Panc1 (cell line): Measurements from ENCODE around the gene CYP4A11. TPM values are rescaled to one million over a fixed set of nuclear protein-coding genes. Genes with fewer than 3 reads are reported as not detected.
"Not testable (repeated sequence)": the region's sequence is repeated elsewhere in the genome, so short reads cannot be mapped to it uniquely, and the experiment has no call there.

Experiments used
- ATAC-seq: fragments of 200-7000 bp; cut with Tn5 transposase; 2 replicates; pipeline ENCODE4 v1.9.1; 2020; ENCODE audit warnings: mild to moderate bottlenecking, moderate library complexity
- Bru-seq: library from RNA; stranded (reverse); fragments of 400-500 nt; gene quantifications from one replicate; lab custom pipeline; 2021; lab: Mats Ljungman, UMichigan
- BruChase-seq, 2 experiments: library from RNA; stranded (reverse); fragments of 400-500 nt; gene quantifications; one replicate each; lab custom pipeline; 2021; lab: Mats Ljungman, UMichigan
- BruUV-seq: library from RNA; stranded (reverse); fragments of 400-500 nt; replicated peaks from 2 replicates; lab custom pipeline; 2021; lab: Mats Ljungman, UMichigan
- CTCF ChIA-PET: fragments of 300-600 bp; sonication (Branson Sonifier 250); formaldehyde crosslinking; loops from one replicate; lab custom pipeline; 2022; ENCODE audit warnings: antibody characterized with exemption; lab: Charles Lee
- POLR2A ChIA-PET: fragments of 300-600 bp; sonication (Branson Sonifier 250); formaldehyde crosslinking; loops from one replicate; lab custom pipeline; 2022; ENCODE audit warnings: antibody characterized with exemption; lab: Charles Lee
- DNase-seq: peaks from one replicate; pipeline ENCODE4 v3.0.0-alpha.2; 2010; ENCODE audit warnings: low read depth, low spot score
- H3K27ac ChIP-seq: 2 replicates; pipeline ENCODE4 v1.5.1; 2011; ENCODE audit warnings: mild to moderate bottlenecking, low read length, inconsistent platforms
- H3K27me3 ChIP-seq: fragments of 200-500 bp; sonication (Bioruptor generic); 2 replicates; pipeline ENCODE4 v1.6.0; 2014; ENCODE audit warnings: low read length, inconsistent platforms; ENCODE audit not compliant: control insufficient read depth, insufficient read depth
- H3K36me3 ChIP-seq: fragments of 200-500 bp; sonication (Bioruptor generic); 2 replicates; pipeline ENCODE4 v1.5.1; 2014; ENCODE audit warnings: inconsistent platforms, mild to moderate bottlenecking, low read length, moderate library complexity; ENCODE audit not compliant: control insufficient read depth, insufficient read depth
- H3K4me1 ChIP-seq: 2 replicates; pipeline ENCODE4 v1.5.1; 2011; ENCODE audit warnings: inconsistent platforms, mild to moderate bottlenecking, low read length, moderate library complexity; ENCODE audit not compliant: control insufficient read depth, insufficient read depth
- H3K4me3 ChIP-seq, 2 experiments: 2 replicates each; pipeline ENCODE4 v1.5.1; 2011 to 2012; ENCODE audit warnings: low read depth in 2 of 2, low read length in 2 of 2, mild to moderate bottlenecking in 2 of 2, inconsistent platforms in 1 of 2, moderate library complexity in 1 of 2
- H3K9me3 ChIP-seq: fragments of 200-500 bp; sonication (Bioruptor generic); 2 replicates; pipeline ENCODE4 v1.5.1; 2014; ENCODE audit warnings: low read depth, mild to moderate bottlenecking, inconsistent platforms, low read length, moderate library complexity; ENCODE audit not compliant: control insufficient read depth, insufficient read depth
- CTCF ChIP-seq: fragments of 450-650 bp; IDR thresholded peaks from 2 replicates; pipeline ENCODE4 v1.5.1; 2017; ENCODE audit warnings: mild to moderate bottlenecking
- POLR2AphosphoS5 ChIP-seq: IDR thresholded peaks from 2 replicates; pipeline ENCODE4 v1.6.1; 2012; ENCODE audit warnings: mild to moderate bottlenecking, low read depth, low read length, moderate library complexity
- REST ChIP-seq, 2 experiments: IDR thresholded peaks; 2 replicates each; pipeline ENCODE4 v1.6.1; 2011 to 2012; ENCODE audit warnings: low read depth in 2 of 2, control low read depth in 1 of 2, low read length in 1 of 2, mild to moderate bottlenecking in 1 of 2, moderate library complexity in 1 of 2; ENCODE audit not compliant: insufficient read depth in 1 of 2
- SIN3A ChIP-seq: IDR thresholded peaks from 2 replicates; pipeline ENCODE4 v1.6.1; 2012; ENCODE audit warnings: low read depth, mild to moderate bottlenecking, low read length, moderate library complexity, borderline replicate concordance; ENCODE audit not compliant: insufficient read depth
- TCF7L2 ChIP-seq: IDR thresholded peaks from 2 replicates; pipeline ENCODE4 v1.6.1; 2011; ENCODE audit warnings: mild to moderate bottlenecking, low read depth, low read length, inconsistent platforms
- in situ Hi-C: cut with HindIII; loops from 2 replicates; pipeline ENCODE4 v1.10.0; 2016; ENCODE audit warnings: low sequenced_read_pairs, low pct_unique_long_range_greater_than_20kb
- intact Hi-C: fragments of 100-400 bp; cut with micrococcal nuclease; formaldehyde crosslinking; loops from one replicate; pipeline ENCODE4 v1.10.0; 2022; ENCODE audit not compliant: unreplicated experiment
- long read RNA-seq: library from polyadenylated mRNA; unstranded; transcript quantifications from one replicate; pipeline ENCODE4 v2.0.0, GENCODE V29; 2021; ENCODE audit not compliant: unreplicated experiment
- polyA plus RNA-seq: library from polyadenylated mRNA; unstranded; fragments of >200 nt; gene quantifications from one replicate; pipeline ENCODE4 v1.2.1, GENCODE V29; 2012; ENCODE audit warnings: missing spikeins; ENCODE audit not compliant: insufficient read length
- total RNA-seq: library from RNA; stranded (reverse); gene quantifications from one replicate; pipeline ENCODE4 v1.2.1, GENCODE V29; 2021; ENCODE audit not compliant: unreplicated experiment

The CYP4A11 gene
- total RNA-seq (not detected), Bru-seq, nascent RNA (not detected), BruChase-seq, experiment 1, labeled RNA remaining after a 2-hour chase (not detected), BruChase-seq, experiment 2, labeled RNA remaining after a 6-hour chase (percentile 7 among the genes with signal in this experiment)
- polyA plus RNA-seq = not detected
- long read RNA-seq = 0 reads

- no peaks in the 10 kb centered on the region for H3K27me3 ChIP-seq
- DNase-seq = no peak
- no peaks in the 10 kb centered on the region for H3K4me1 ChIP-seq
- intact Hi-C loops = no loop called here
- H3K36me3 ChIP-seq = no peaks in the 10 kb centered on the region
- ATAC-seq = no peak
- ChIA-PET POLR2A (no interaction called here), CTCF (no interaction called here)
- no peak within 1 kb of the TSS for H3K27ac ChIP-seq
- in situ Hi-C loops = no loop called here
- no TSS peak for BruUV-seq
- no peaks in the 10 kb centered on the region for H3K9me3 ChIP-seq
- no peak for TF ChIP-seq TCF7L2
- no peak for TF ChIP-seq SIN3A
- TF ChIP-seq POLR2AphosphoS5 = no peak
- TF ChIP-seq CTCF = no peak
- no peak within 1 kb of the TSS for H3K4me3 ChIP-seq
Measured at GRCh38 chr1:46941135-46941694, at the start of gene CYP4A11. TSS of gene CYP4A11 (minus strand) at chr1:46941476. CDS start at chr1:46941433, 43 bp downstream.

GRCh38 chr1:46990541-46990940 is 49.3 kb upstream of the CYP4A11 start:
- ATAC-seq, DNase-seq, H3K27ac ChIP-seq, H3K9me3 ChIP-seq, H3K4me1 ChIP-seq, BruUV-seq, H3K36me3 ChIP-seq, POLR2A ChIA-PET, in situ Hi-C loops, H3K4me3 ChIP-seq, H3K27me3 ChIP-seq, CTCF ChIA-PET: not testable (repeated sequence)
- intact Hi-C loops = loop anchor here (2.0 to 5.0 kb wide), 2 partner anchors 123 to 244 kb away; no protein-coding TSS in a partner anchor

- intact Hi-C loops (no loop called here), in situ Hi-C loops (no loop called here)
- no peak for ATAC-seq
Measured at GRCh38 chr1:46983830-46984586, 42.7 kb upstream of the CYP4A11 start.

More at GRCh38 chr1:46983830-46984586, 42.7 kb upstream of the CYP4A11 start:
- no peak for DNase-seq
- Histone ChIP-seq H3K4me3 (no peak overlapping the region), H3K27me3 (no peaks in the 10 kb centered on the region), H3K36me3 (no peaks in the 10 kb centered on the region), H3K9me3 (no peaks in the 10 kb centered on the region), H3K27ac (no peak overlapping the region), H3K4me1 (no peaks in the 10 kb centered on the region)
- TF ChIP-seq POLR2AphosphoS5 = no peak
- TF ChIP-seq CTCF = no peak
- no peak for TF ChIP-seq SIN3A
- TF ChIP-seq TCF7L2 = no peak
- TF ChIP-seq REST (IDR thresholded peaks at IDR 0.05; ENCODE audit: insufficient read depth in 1 of 2, low read depth in 2 of 2, low read length in 1 of 2) = no peak
- CTCF ChIA-PET = interaction anchor here (0.6 kb wide), 1 partner anchor 145 kb away, joined by 5 read pairs; no protein-coding TSS in a partner anchor
- POLR2A ChIA-PET = no interaction called here
- no TSS peak for BruUV-seq
